ENCODE data around the gene ADAMTS4.

ADAMTS4 gene

DNA sequence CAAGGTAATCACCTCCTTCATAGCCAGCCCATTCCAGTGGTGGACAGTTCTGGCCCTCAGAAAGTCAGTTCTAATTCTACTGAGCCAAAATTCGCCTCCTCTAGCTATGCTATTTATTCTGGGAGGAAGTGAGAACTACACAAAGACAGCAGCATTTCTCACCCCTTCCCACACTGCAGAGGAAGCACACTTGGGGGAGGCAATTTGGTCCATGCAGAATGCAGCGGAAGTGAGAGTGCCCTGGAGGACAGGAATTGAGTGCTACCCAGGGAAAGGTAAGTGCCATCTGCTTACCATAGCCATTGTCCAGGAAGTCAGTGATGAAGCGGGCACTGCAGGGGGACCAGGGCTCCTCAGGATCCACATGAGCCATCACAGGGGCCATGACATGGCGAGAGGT, 3.7 kb downstream of the ADAMTS4 start:
- peaks cover 4% of the 10 kb centered on the region for H3K36me3 Mint-ChIP-seq (ENCODE audit: low read depth)
- TF ChIP-seq, protein P1, sequence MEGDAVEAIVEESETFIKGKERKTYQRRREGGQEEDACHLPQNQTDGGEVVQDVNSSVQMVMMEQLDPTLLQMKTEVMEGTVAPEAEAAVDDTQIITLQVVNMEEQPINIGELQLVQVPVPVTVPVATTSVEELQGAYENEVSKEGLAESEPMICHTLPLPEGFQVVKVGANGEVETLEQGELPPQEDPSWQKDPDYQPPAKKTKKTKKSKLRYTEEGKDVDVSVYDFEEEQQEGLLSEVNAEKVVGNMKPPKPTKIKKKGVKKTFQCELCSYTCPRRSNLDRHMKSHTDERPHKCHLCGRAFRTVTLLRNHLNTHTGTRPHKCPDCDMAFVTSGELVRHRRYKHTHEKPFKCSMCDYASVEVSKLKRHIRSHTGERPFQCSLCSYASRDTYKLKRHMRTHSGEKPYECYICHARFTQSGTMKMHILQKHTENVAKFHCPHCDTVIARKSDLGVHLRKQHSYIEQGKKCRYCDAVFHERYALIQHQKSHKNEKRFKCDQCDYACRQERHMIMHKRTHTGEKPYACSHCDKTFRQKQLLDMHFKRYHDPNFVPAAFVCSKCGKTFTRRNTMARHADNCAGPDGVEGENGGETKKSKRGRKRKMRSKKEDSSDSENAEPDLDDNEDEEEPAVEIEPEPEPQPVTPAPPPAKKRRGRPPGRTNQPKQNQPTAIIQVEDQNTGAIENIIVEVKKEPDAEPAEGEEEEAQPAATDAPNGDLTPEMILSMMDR (IDR thresholded peaks at IDR 0.05), result no peak
- DNase-seq, result no peak
- H3K9me3 Mint-ChIP-seq, result no peaks in the 10 kb centered on the region
- peaks cover 6% of the 10 kb centered on the region for H3K27me3 Mint-ChIP-seq (ENCODE audit: low read depth, poor library complexity)
- peak overlapping the region; percentile 25 for H3K27ac Mint-ChIP-seq
- H3K4me3 Mint-ChIP-seq, result no peak overlapping the region
- H3K4me1 Mint-ChIP-seq, result peaks cover 44% of the 10 kb centered on the region

GRCh38 chr1:161193561-161194235, 5.2 kb downstream of the ADAMTS4 start:
- H3K27ac Mint-ChIP-seq, result no peak overlapping the region

GRCh38 chr1:161192476-161193465, 6.1 kb downstream of the ADAMTS4 start:
- TF ChIP-seq, protein P1 (IDR thresholded peaks at IDR 0.05), result peak; percentile 86
- Mint-ChIP-seq H3K36me3 (ENCODE audit: low read depth) (peaks cover 4% of the 10 kb centered on the region), H3K4me1 (peaks cover 20% of the 10 kb centered on the region), H3K4me3 (peak overlapping the region; percentile 10), H3K27me3 (ENCODE audit: low read depth, poor library complexity) (peaks cover 12% of the 10 kb centered on the region), H3K27ac (peak overlapping the region; percentile 1), H3K9me3 (no peaks in the 10 kb centered on the region)
- peak; percentile 65 for DNase-seq

More at GRCh38 chr1:161193561-161194235, 5.2 kb downstream of the ADAMTS4 start:
- Mint-ChIP-seq H3K4me1 (peaks cover 29% of the 10 kb centered on the region), H3K4me3 (no peak overlapping the region), H3K27me3 (ENCODE audit: low read depth, poor library complexity) (peaks cover 10% of the 10 kb centered on the region), H3K9me3 (no peaks in the 10 kb centered on the region), H3K36me3 (ENCODE audit: low read depth) (peaks cover 4% of the 10 kb centered on the region)
- DNase-seq, result no peak
- TF ChIP-seq, protein P1 (IDR thresholded peaks at IDR 0.05), result no peak

DNA sequence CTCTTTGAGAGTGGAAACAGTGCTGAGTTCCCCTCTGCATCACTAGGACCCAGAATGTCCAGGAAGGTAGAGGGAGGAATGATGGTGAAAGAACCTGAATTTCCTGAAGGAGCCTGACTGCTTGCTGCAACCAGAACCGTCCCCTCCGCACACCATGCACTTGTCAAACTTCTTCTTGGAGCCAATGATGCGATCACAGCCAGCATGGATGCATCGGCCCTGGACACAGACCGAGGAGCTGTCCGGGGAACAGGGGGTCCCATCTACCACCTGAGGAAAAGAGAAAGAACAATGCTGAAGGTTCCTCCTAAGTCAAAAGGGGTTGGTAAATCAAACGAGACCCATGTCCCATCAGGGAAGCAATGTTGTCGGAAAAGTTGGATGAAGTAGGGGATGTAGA, 6.9 kb downstream of the ADAMTS4 start:
- Mint-ChIP-seq H3K27ac (no peak overlapping the region), H3K4me1 (peaks cover 12% of the 10 kb centered on the region), H3K27me3 (ENCODE audit: low read depth, poor library complexity) (peaks cover 16% of the 10 kb centered on the region), H3K36me3 (ENCODE audit: low read depth) (peaks cover 4% of the 10 kb centered on the region), H3K4me3 (no peak overlapping the region), H3K9me3 (no peaks in the 10 kb centered on the region)
- TF ChIP-seq, protein P1 (IDR thresholded peaks at IDR 0.05), result no peak
- DNase-seq, result no peak

DNA sequence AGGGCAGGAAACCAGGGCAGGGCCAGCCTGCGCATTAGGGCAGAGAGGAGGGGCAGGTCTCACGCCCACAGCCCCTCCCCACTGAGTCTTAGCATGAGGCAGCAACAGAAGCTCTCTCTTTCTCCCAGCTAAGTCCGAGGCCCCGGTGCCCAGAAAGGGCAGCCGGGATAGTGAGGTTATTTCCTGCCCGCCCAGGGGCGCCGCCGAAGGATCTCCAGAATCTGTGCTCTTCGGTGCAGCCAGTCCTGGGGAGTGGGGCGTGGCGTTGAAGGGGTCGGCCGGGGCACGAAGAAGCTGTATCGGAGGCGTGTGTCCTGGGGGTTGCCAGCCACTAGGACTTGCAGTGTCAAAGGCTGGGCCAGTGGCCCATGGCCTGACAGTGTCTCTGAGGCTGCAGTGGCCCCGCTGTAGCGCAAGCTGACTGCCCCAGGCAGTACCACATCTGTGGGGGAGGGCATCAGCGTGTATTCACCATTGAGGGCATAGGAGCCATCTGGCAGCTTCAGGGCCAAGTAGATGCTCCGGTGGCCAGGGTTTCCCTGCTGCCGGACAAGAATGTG, 7.8 kb downstream of the ADAMTS4 start:
- DNase-seq, result no peak
- no peaks in the 10 kb centered on the region for H3K9me3 Mint-ChIP-seq
- peaks cover 9% of the 10 kb centered on the region for H3K4me1 Mint-ChIP-seq
- peaks cover 19% of the 10 kb centered on the region for H3K27me3 Mint-ChIP-seq (ENCODE audit: low read depth, poor library complexity)
- peaks cover 4% of the 10 kb centered on the region for H3K36me3 Mint-ChIP-seq (ENCODE audit: low read depth)
- no peak overlapping the region for H3K4me3 Mint-ChIP-seq
- TF ChIP-seq, protein P1 (IDR thresholded peaks at IDR 0.05), result no peak
- H3K27ac Mint-ChIP-seq, result no peak overlapping the region
